Stomach (tissue), 9 donors: ENCODE results near the gene B4GALNT3. TPM values are rescaled to one million over a fixed set of nuclear protein-coding genes. Genes with fewer than 3 reads are reported as not detected.

Experiments
- DNase-seq, 2 donors: peaks; one replicate each; pipeline versions ENCODE4 v3.0.0 to v3.0.0-alpha.2; 2013 to 2019
- H3K27ac ChIP-seq, 5 donors: fragments of 200-600 bp in 4 of 5; sonication (generic) in 4 of 5; one replicate each; pipeline ENCODE4 v1.5.1; 2013 to 2019; ENCODE audit warnings: mild to moderate bottlenecking in 1 of 5, moderate library complexity in 1 of 5
- H3K27me3 ChIP-seq, 3 donors: fragments of 200-600 bp; sonication (generic); one replicate each; pipeline ENCODE4 v1.5.1; 2017 to 2019; ENCODE audit warnings: mixed run types in 1 of 3
- H3K36me3 ChIP-seq, 4 donors: fragments of 200-600 bp; sonication (generic); 1 replicate in 3 of 4; 2 replicates in 1 of 4; pipeline ENCODE4 v1.5.1; 2016 to 2019
- H3K4me1 ChIP-seq, 4 donors: fragments of 200-600 bp; sonication (generic); one replicate each; pipeline ENCODE4 v1.5.1; 2016 to 2019
- H3K4me3 ChIP-seq, 4 donors: fragments of 200-600 bp; sonication (generic) in 3 of 4; one replicate each; pipeline ENCODE4 v1.5.1; 2016 to 2019; ENCODE audit warnings: mild to moderate bottlenecking in 1 of 4
- H3K9me3 ChIP-seq, 4 donors: fragments of 200-600 bp; sonication (generic); one replicate each; pipeline ENCODE4 v1.5.1; 2016 to 2019
- CTCF ChIP-seq, 7 experiments: fragments of 450-650 bp in 4 of 7; fragments of 200-600 bp in 3 of 7; sonication (generic) in 3 of 7; IDR thresholded peaks; one replicate each; pipeline ENCODE4 v1.5.1; 2016 to 2019; ENCODE audit warnings: antibody characterized with exemption in 7 of 7, control low read depth in 2 of 7, mild to moderate bottlenecking in 1 of 7
- EP300 ChIP-seq: sonication (generic); formaldehyde crosslinking; IDR thresholded peaks from one replicate; pipeline ENCODE4 v1.6.1; 2017; ENCODE audit warnings: antibody characterized with exemption
- POLR2A ChIP-seq, 4 donors: fragments of 450-650 bp; IDR thresholded peaks; one replicate each; pipeline ENCODE4 v1.6.1; 2016; ENCODE audit warnings: antibody characterized with exemption in 4 of 4, control low read depth in 2 of 4, mild to moderate bottlenecking in 1 of 4, moderate library complexity in 1 of 4
- POLR2AphosphoS5 ChIP-seq, 3 donors: sonication (generic); formaldehyde crosslinking; IDR thresholded peaks; one replicate each; pipeline ENCODE4 v1.6.1; 2016; ENCODE audit warnings: antibody characterized with exemption in 3 of 3
- WGBS, 5 donors: extraction: QIAGEN DNeasy Blood & Tissue Kit in 3 of 5; methylation state at CpG; one replicate each; pipeline versions ENCODE4 v1.1.5 to v1.1.7; 2013 to 2018; 5-methylcytosine and 5-hydroxymethylcytosine counted together
- intact Hi-C: fragments of 100-400 bp; cut with DNase I; formaldehyde crosslinking; loops from one replicate; pipeline ENCODE4 v1.15.1; 2023; ENCODE audit warnings: low total_unique reads
- polyA plus RNA-seq, 3 donors: library from polyadenylated mRNA; stranded (reverse); fragments of 200-250 nt; gene quantifications; one replicate each; pipeline ENCODE4 v1.2.3, GENCODE V29; 2013
- total RNA-seq, 5 donors: library from RNA; depleted of rRNA; stranded (reverse); fragments of >200 nt; gene quantifications; one replicate each; pipeline versions ENCODE4 v1.1.0 to v1.2.3, GENCODE V29; 2014 to 2016
- donor health status: healthy with polysubstance abuse.
- donor health status: Bipolar disorder and iron deficiency.
- donor health status: healthy.

B4GALNT3 gene
- total and polyA plus RNA-seq, 8 donors, result 20.8 to 332 (median 71.0) TPM

- WGBS, 5 donors, result 93 to 97% (median 95%) methylated on average over 10 to 13 of the region's 13 CpGs
- no peak for DNase-seq
- H3K4me1 ChIP-seq, result no peaks in the 10 kb centered on the region
- H3K27ac ChIP-seq, result no peak overlapping the region
- H3K4me3 ChIP-seq, result no peak overlapping the region
- TF ChIP-seq POLR2A (IDR thresholded peaks at IDR 0.05) (no peak), POLR2AphosphoS5 (IDR thresholded peaks at IDR 0.05) (no peak), CTCF (IDR thresholded peaks at IDR 0.05) (no peak)
- H3K27me3 ChIP-seq, result no peaks in the 10 kb centered on the region
- no peaks in the 10 kb centered on the region for H3K36me3 ChIP-seq
- intact Hi-C loops, result no loop called here
- no peaks in the 10 kb centered on the region for H3K9me3 ChIP-seq
Measured at GRCh38 chr12:599756-600155, 140.0 kb downstream of the B4GALNT3 start.

GRCh38 chr12:601976-602699 lies 142.4 kb downstream of the B4GALNT3 start:
- H3K36me3 ChIP-seq, result no peaks in the 10 kb centered on the region
- H3K4me3 ChIP-seq, result no peak overlapping the region
- DNase-seq, result no peak
- no peak for TF ChIP-seq EP300
- no peak for TF ChIP-seq POLR2A (IDR thresholded peaks at IDR 0.05)
- no peak for TF ChIP-seq POLR2AphosphoS5 (IDR thresholded peaks at IDR 0.05)
- no peak for TF ChIP-seq CTCF (IDR thresholded peaks at IDR 0.05)
- intact Hi-C loops, result no loop called here
- no peaks in the 10 kb centered on the region for H3K4me1 ChIP-seq
- WGBS, 5 donors, result 65 to 76% (median 72%) methylated on average over 7 of the region's 7 CpGs
- no peaks in the 10 kb centered on the region for H3K27me3 ChIP-seq
- no peaks in the 10 kb centered on the region for H3K9me3 ChIP-seq
- no peak overlapping the region for H3K27ac ChIP-seq

- H3K27me3 ChIP-seq, result no peaks in the 10 kb centered on the region
- no peak for DNase-seq
- no peaks in the 10 kb centered on the region for H3K36me3 ChIP-seq
- no peak overlapping the region for H3K27ac ChIP-seq
- intact Hi-C loops, result no loop called here
- no peak overlapping the region for H3K4me3 ChIP-seq
- no peaks in the 10 kb centered on the region for H3K9me3 ChIP-seq
- TF ChIP-seq POLR2A (IDR thresholded peaks at IDR 0.05) (no peak), POLR2AphosphoS5 (IDR thresholded peaks at IDR 0.05) (no peak), EP300 (no peak)
- H3K4me1 ChIP-seq, result peaks cover 0 to 5% (median 2%) of the 10 kb centered on the region in 4 donors
Measured at GRCh38 chr12:602700-603068, 142.9 kb downstream of the B4GALNT3 start.

GRCh38 chr12:604956-605355 lies 145.2 kb downstream of the B4GALNT3 start:
- Histone ChIP-seq H3K4me3 (no peak overlapping the region), H3K27me3 (no peaks in the 10 kb centered on the region), H3K4me1 (peaks cover 2 to 15% (median 6%) of the 10 kb centered on the region in 4 donors), H3K27ac (no peak overlapping the region), H3K36me3 (no peaks in the 10 kb centered on the region), H3K9me3 (no peaks in the 10 kb centered on the region)
- DNase-seq, result no peak
- WGBS, 5 donors, result 77 to 90% (median 82%) methylated on average over 6 to 7 of the region's 7 CpGs
- TF ChIP-seq CTCF (IDR thresholded peaks at IDR 0.05) (no peak), EP300 (no peak), POLR2A (IDR thresholded peaks at IDR 0.05) (no peak), POLR2AphosphoS5 (IDR thresholded peaks at IDR 0.05) (no peak)
- intact Hi-C loops, result no loop called here

GRCh38 chr12:607541-608001 lies 147.8 kb downstream of the B4GALNT3 start:
- TF ChIP-seq EP300, result no peak
- TF ChIP-seq POLR2AphosphoS5 (IDR thresholded peaks at IDR 0.05), result no peak
- TF ChIP-seq CTCF (IDR thresholded peaks at IDR 0.05), result no peak
- no peak for TF ChIP-seq POLR2A (IDR thresholded peaks at IDR 0.05)
- WGBS, 5 donors, result 9 to 24% (median 18%) methylated on average over 4 to 5 of the region's 5 CpGs
- Histone ChIP-seq H3K36me3 (no peaks in the 10 kb centered on the region), H3K9me3 (no peaks in the 10 kb centered on the region), H3K27ac (peak overlapping the region in 2 of 5 donors; percentile 3 to 40), H3K4me1 (peaks cover 6 to 20% (median 9%) of the 10 kb centered on the region in 4 donors), H3K27me3 (no peaks in the 10 kb centered on the region), H3K4me3 (no peak overlapping the region)
- peak; percentile 33 to 78 for DNase-seq
- intact Hi-C loops, result no loop called here
